ENCODE data around the gene CARD11. TPM values are rescaled to one million over a fixed set of nuclear protein-coding genes. Genes with fewer than 3 reads are reported as not detected.

Gene CARD11
- polyA plus RNA-seq, 2 donors = 0.66 to 1.3 TPM

GRCh38 chr7:2884161-2884560, 159.5 kb downstream of the CARD11 start:
- H3K27me3 ChIP-seq (ENCODE audit: control insufficient read depth in 1 of 2, insufficient read depth in 2 of 2, low read length in 2 of 2) = no peaks in the 10 kb centered on the region
- no peaks in the 10 kb centered on the region for H3K4me1 ChIP-seq (ENCODE audit: control insufficient read depth in 2 of 2, insufficient read depth in 2 of 2, low read length in 1 of 2)
- H3K27ac ChIP-seq (ENCODE audit: low read depth in 2 of 2, low read length in 1 of 2) = no peak overlapping the region
- H3K4me3 ChIP-seq (ENCODE audit: low read depth in 1 of 2, low read length in 2 of 2) = no peak overlapping the region
- no peaks in the 10 kb centered on the region for H3K36me3 ChIP-seq (ENCODE audit: control insufficient read depth in 2 of 2, insufficient read depth in 2 of 2, low read length in 1 of 2)
- H3K9me3 ChIP-seq (ENCODE audit: control insufficient read depth in 2 of 2, insufficient read depth in 1 of 2, low read depth in 1 of 2, low read length in 1 of 2) = peaks cover 0 to 5% of the 10 kb centered on the region in 2 donors
- WGBS, 2 donors = 40 to 53% methylated on average over 9 of the region's 9 CpGs

GRCh38 chr7:2883101-2883500, 160.6 kb downstream of the CARD11 start:
- Histone ChIP-seq H3K36me3 (ENCODE audit: control insufficient read depth in 2 of 2, insufficient read depth in 2 of 2, low read length in 1 of 2) (no peaks in the 10 kb centered on the region), H3K27ac (ENCODE audit: low read depth in 2 of 2, low read length in 1 of 2) (no peak overlapping the region), H3K4me1 (ENCODE audit: control insufficient read depth in 2 of 2, insufficient read depth in 2 of 2, low read length in 1 of 2) (no peaks in the 10 kb centered on the region), H3K4me3 (ENCODE audit: low read depth in 1 of 2, low read length in 2 of 2) (no peak overlapping the region), H3K27me3 (ENCODE audit: control insufficient read depth in 1 of 2, insufficient read depth in 2 of 2, low read length in 2 of 2) (no peaks in the 10 kb centered on the region), H3K9me3 (ENCODE audit: control insufficient read depth in 2 of 2, insufficient read depth in 1 of 2, low read depth in 1 of 2, low read length in 1 of 2) (peaks cover 0 to 5% of the 10 kb centered on the region in 2 donors)
- WGBS, 2 donors = 80 to 87% methylated on average over 17 of the region's 17 CpGs

GRCh38 chr7:2882111-2882510, 161.6 kb downstream of the CARD11 start:
- H3K27ac ChIP-seq (ENCODE audit: low read depth in 2 of 2, low read length in 1 of 2) = no peak overlapping the region
- H3K4me3 ChIP-seq (ENCODE audit: low read depth in 1 of 2, low read length in 2 of 2) = no peak overlapping the region
- peaks cover 0 to 5% of the 10 kb centered on the region in 2 donors for H3K9me3 ChIP-seq (ENCODE audit: control insufficient read depth in 2 of 2, insufficient read depth in 1 of 2, low read depth in 1 of 2, low read length in 1 of 2)
- no peaks in the 10 kb centered on the region for H3K4me1 ChIP-seq (ENCODE audit: control insufficient read depth in 2 of 2, insufficient read depth in 2 of 2, low read length in 1 of 2)
- WGBS, 2 donors = 68 to 87% methylated on average over 10 of the region's 10 CpGs
- no peaks in the 10 kb centered on the region for H3K27me3 ChIP-seq (ENCODE audit: control insufficient read depth in 1 of 2, insufficient read depth in 2 of 2, low read length in 2 of 2)
- H3K36me3 ChIP-seq (ENCODE audit: control insufficient read depth in 2 of 2, insufficient read depth in 2 of 2, low read length in 1 of 2) = no peaks in the 10 kb centered on the region

GRCh38 chr7:2880874-2881533, 162.7 kb downstream of the CARD11 start:
- 60 to 62% methylated on average over 18 of the region's 18 CpGs for WGBS, 2 donors
- H3K36me3 ChIP-seq (ENCODE audit: control insufficient read depth in 2 of 2, insufficient read depth in 2 of 2, low read length in 1 of 2) = no peaks in the 10 kb centered on the region
- no peaks in the 10 kb centered on the region for H3K4me1 ChIP-seq (ENCODE audit: control insufficient read depth in 2 of 2, insufficient read depth in 2 of 2, low read length in 1 of 2)
- no peaks in the 10 kb centered on the region for H3K27me3 ChIP-seq (ENCODE audit: control insufficient read depth in 1 of 2, insufficient read depth in 2 of 2, low read length in 2 of 2)
- peaks cover 0 to 5% of the 10 kb centered on the region in 2 donors for H3K9me3 ChIP-seq (ENCODE audit: control insufficient read depth in 2 of 2, insufficient read depth in 1 of 2, low read depth in 1 of 2, low read length in 1 of 2)
- H3K4me3 ChIP-seq (ENCODE audit: low read depth in 1 of 2, low read length in 2 of 2) = no peak overlapping the region
- no peak overlapping the region for H3K27ac ChIP-seq (ENCODE audit: low read depth in 2 of 2, low read length in 1 of 2)

GRCh38 chr7:2880051-2880450, 163.6 kb downstream of the CARD11 start:
- H3K27me3 ChIP-seq (ENCODE audit: control insufficient read depth in 1 of 2, insufficient read depth in 2 of 2, low read length in 2 of 2) = no peaks in the 10 kb centered on the region

GRCh38 chr7:2879354-2879753, 164.3 kb downstream of the CARD11 start:
- 91 to 96% methylated on average over 8 of the region's 8 CpGs for WGBS, 2 donors
- Histone ChIP-seq H3K36me3 (ENCODE audit: control insufficient read depth in 2 of 2, insufficient read depth in 2 of 2, low read length in 1 of 2) (no peaks in the 10 kb centered on the region), H3K9me3 (ENCODE audit: control insufficient read depth in 2 of 2, insufficient read depth in 1 of 2, low read depth in 1 of 2, low read length in 1 of 2) (peaks cover 0 to 5% of the 10 kb centered on the region in 2 donors), H3K27ac (ENCODE audit: low read depth in 2 of 2, low read length in 1 of 2) (no peak overlapping the region), H3K27me3 (ENCODE audit: control insufficient read depth in 1 of 2, insufficient read depth in 2 of 2, low read length in 2 of 2) (no peaks in the 10 kb centered on the region), H3K4me3 (ENCODE audit: low read depth in 1 of 2, low read length in 2 of 2) (no peak overlapping the region), H3K4me1 (ENCODE audit: control insufficient read depth in 2 of 2, insufficient read depth in 2 of 2, low read length in 1 of 2) (no peaks in the 10 kb centered on the region)

More at GRCh38 chr7:2880051-2880450, 163.6 kb downstream of the CARD11 start:
- no peaks in the 10 kb centered on the region for H3K4me1 ChIP-seq (ENCODE audit: control insufficient read depth in 2 of 2, insufficient read depth in 2 of 2, low read length in 1 of 2)
- WGBS, 2 donors = 74 to 83% methylated on average over 8 of the region's 8 CpGs
- peaks cover 0 to 5% of the 10 kb centered on the region in 2 donors for H3K9me3 ChIP-seq (ENCODE audit: control insufficient read depth in 2 of 2, insufficient read depth in 1 of 2, low read depth in 1 of 2, low read length in 1 of 2)
- no peaks in the 10 kb centered on the region for H3K36me3 ChIP-seq (ENCODE audit: control insufficient read depth in 2 of 2, insufficient read depth in 2 of 2, low read length in 1 of 2)
- no peak overlapping the region for H3K27ac ChIP-seq (ENCODE audit: low read depth in 2 of 2, low read length in 1 of 2)
- H3K4me3 ChIP-seq (ENCODE audit: low read depth in 1 of 2, low read length in 2 of 2) = no peak overlapping the region

- Histone ChIP-seq H3K27ac (ENCODE audit: low read depth in 2 of 2, low read length in 1 of 2) (no peak overlapping the region), H3K4me3 (ENCODE audit: low read depth in 1 of 2, low read length in 2 of 2) (no peak overlapping the region), H3K4me1 (ENCODE audit: control insufficient read depth in 2 of 2, insufficient read depth in 2 of 2, low read length in 1 of 2) (no peaks in the 10 kb centered on the region), H3K27me3 (ENCODE audit: control insufficient read depth in 1 of 2, insufficient read depth in 2 of 2, low read length in 2 of 2) (no peaks in the 10 kb centered on the region), H3K36me3 (ENCODE audit: control insufficient read depth in 2 of 2, insufficient read depth in 2 of 2, low read length in 1 of 2) (no peaks in the 10 kb centered on the region), H3K9me3 (ENCODE audit: control insufficient read depth in 2 of 2, insufficient read depth in 1 of 2, low read depth in 1 of 2, low read length in 1 of 2) (peaks cover 0 to 5% of the 10 kb centered on the region in 2 donors)
- WGBS, 2 donors = 60 to 79% methylated on average over 3 of the region's 3 CpGs
Measured at GRCh38 chr7:2878306-2878705, 165.4 kb downstream of the CARD11 start.

- peaks cover 0 to 5% of the 10 kb centered on the region in 2 donors for H3K9me3 ChIP-seq (ENCODE audit: control insufficient read depth in 2 of 2, insufficient read depth in 1 of 2, low read depth in 1 of 2, low read length in 1 of 2)
- no peak overlapping the region for H3K4me3 ChIP-seq (ENCODE audit: low read depth in 1 of 2, low read length in 2 of 2)
- no peak overlapping the region for H3K27ac ChIP-seq (ENCODE audit: low read depth in 2 of 2, low read length in 1 of 2)
Measured at GRCh38 chr7:2876031-2876731, 167.5 kb downstream of the CARD11 start.

GRCh38 chr7:2873686-2874551, 169.7 kb downstream of the CARD11 start:
- 39 to 42% methylated on average over 7 of the region's 7 CpGs for WGBS, 2 donors
- Histone ChIP-seq H3K27ac (ENCODE audit: low read depth in 2 of 2, low read length in 1 of 2) (no peak overlapping the region), H3K36me3 (ENCODE audit: control insufficient read depth in 2 of 2, insufficient read depth in 2 of 2, low read length in 1 of 2) (no peaks in the 10 kb centered on the region), H3K9me3 (ENCODE audit: control insufficient read depth in 2 of 2, insufficient read depth in 1 of 2, low read depth in 1 of 2, low read length in 1 of 2) (no peaks in the 10 kb centered on the region), H3K27me3 (ENCODE audit: control insufficient read depth in 1 of 2, insufficient read depth in 2 of 2, low read length in 2 of 2) (no peaks in the 10 kb centered on the region), H3K4me1 (ENCODE audit: control insufficient read depth in 2 of 2, insufficient read depth in 2 of 2, low read length in 1 of 2) (peaks cover 0 to 2% of the 10 kb centered on the region in 2 donors), H3K4me3 (ENCODE audit: low read depth in 1 of 2, low read length in 2 of 2) (no peak overlapping the region)

More at GRCh38 chr7:2876031-2876731, 167.5 kb downstream of the CARD11 start:
- Histone ChIP-seq H3K36me3 (ENCODE audit: control insufficient read depth in 2 of 2, insufficient read depth in 2 of 2, low read length in 1 of 2) (no peaks in the 10 kb centered on the region), H3K27me3 (ENCODE audit: control insufficient read depth in 1 of 2, insufficient read depth in 2 of 2, low read length in 2 of 2) (no peaks in the 10 kb centered on the region), H3K4me1 (ENCODE audit: control insufficient read depth in 2 of 2, insufficient read depth in 2 of 2, low read length in 1 of 2) (no peaks in the 10 kb centered on the region)
- 66 to 70% methylated on average over 24 of the region's 24 CpGs for WGBS, 2 donors
